OCI-LY3 (cell line): ENCODE data around the gene CAP1.

ENCODE experiments used
- CTCF ChIP-seq: fragments of 200-600, 300-600 bp; sonication (generic); IDR thresholded peaks from 2 replicates; pipeline ENCODE4 v1.5.1; 2014; ENCODE audit warnings: antibody characterized with exemption, low read length, low read depth
- EZH2phosphoT487 ChIP-seq: fragments of 200-600 bp; shearing (Covaris generic); IDR thresholded peaks from 2 replicates; pipeline ENCODE4 v1.6.1; 2018; ENCODE audit warnings: antibody characterized with exemption, mixed run types, low read depth

GRCh38 chr1:40072142-40072541 lies 31.6 kb downstream of the CAP1 start:
- TF ChIP-seq CTCF (no peak), EZH2phosphoT487 (no peak)
